Ishikawa (cell line): ENCODE data around the gene PPME1.

Experiments
- CEBPB ChIP-seq: IDR thresholded peaks from 2 replicates; pipeline ENCODE4 v1.6.1; 2012
- CREB1 ChIP-seq: IDR thresholded peaks from 2 replicates; pipeline ENCODE4 v1.6.1; 2012; ENCODE audit warnings: low read depth
- EGR1 ChIP-seq: IDR thresholded peaks from 2 replicates; pipeline ENCODE4 v1.6.1; 2012
- EP300 ChIP-seq: IDR thresholded peaks from 2 replicates; pipeline ENCODE4 v1.6.1; 2012; ENCODE audit warnings: borderline replicate concordance
- FOXM1 ChIP-seq: IDR thresholded peaks from 2 replicates; pipeline ENCODE4 v1.6.1; 2012; ENCODE audit warnings: low read depth, borderline replicate concordance
- MAX ChIP-seq: IDR thresholded peaks from 2 replicates; pipeline ENCODE4 v1.6.1; 2012
- NFIC ChIP-seq: IDR thresholded peaks from 2 replicates; pipeline ENCODE4 v1.6.1; 2012
- RAD21 ChIP-seq: IDR thresholded peaks from 2 replicates; pipeline ENCODE4 v1.6.1; 2012; ENCODE audit warnings: low read depth
- REST ChIP-seq: IDR thresholded peaks from 2 replicates; pipeline ENCODE4 v1.6.1; 2012; ENCODE audit warnings: low read depth, mild to moderate bottlenecking
- TAF1 ChIP-seq: IDR thresholded peaks from 2 replicates; pipeline ENCODE4 v1.6.1; 2012; ENCODE audit warnings: low read depth, mild to moderate bottlenecking
- TCF12 ChIP-seq: IDR thresholded peaks from 2 replicates; pipeline ENCODE4 v1.6.1; 2012; ENCODE audit warnings: low read depth
- TEAD4 ChIP-seq: IDR thresholded peaks from 2 replicates; pipeline ENCODE4 v1.6.1; 2012
- USF1 ChIP-seq: IDR thresholded peaks from 2 replicates; pipeline ENCODE4 v1.6.1; 2012
- YY1 ChIP-seq: IDR thresholded peaks from 2 replicates; pipeline ENCODE4 v1.6.1; 2012; ENCODE audit warnings: low read depth
- ZBTB7A ChIP-seq: IDR thresholded peaks from 2 replicates; pipeline ENCODE4 v1.6.1; 2012; ENCODE audit warnings: low read depth

Gene PPME1

GRCh38 chr11:74253361-74253760 lies 82.3 kb downstream of the PPME1 start:
- no peak for TF ChIP-seq FOXM1
- TF ChIP-seq REST = no peak
- TF ChIP-seq NFIC = no peak
- TF ChIP-seq MAX = no peak
- TF ChIP-seq USF1 = no peak
- no peak for TF ChIP-seq ZBTB7A
- no peak for TF ChIP-seq EP300
- TF ChIP-seq CREB1 = no peak
- no peak for TF ChIP-seq CEBPB
- TF ChIP-seq EGR1 = no peak
- no peak for TF ChIP-seq RAD21
- TF ChIP-seq TCF12 = no peak
- no peak for TF ChIP-seq TEAD4
- TF ChIP-seq TAF1 = no peak
- no peak for TF ChIP-seq YY1

GRCh38 chr11:74255741-74256375 lies 84.8 kb downstream of the PPME1 start:
- TF ChIP-seq ZBTB7A (no peak), RAD21 (peak; percentile 81)

GRCh38 chr11:74256378-74257133 lies 85.5 kb downstream of the PPME1 start:
- no peak for TF ChIP-seq CREB1
- TF ChIP-seq CEBPB = no peak
- TF ChIP-seq TEAD4 = no peak
- TF ChIP-seq YY1 = no peak
- no peak for TF ChIP-seq USF1
- TF ChIP-seq REST = no peak
- no peak for TF ChIP-seq NFIC
- no peak for TF ChIP-seq TCF12
- TF ChIP-seq MAX = no peak
- TF ChIP-seq EGR1 = no peak
- TF ChIP-seq TAF1 = no peak
- TF ChIP-seq EP300 = no peak
- TF ChIP-seq RAD21 = no peak
- no peak for TF ChIP-seq FOXM1
- no peak for TF ChIP-seq ZBTB7A

- TF ChIP-seq TCF12 = no peak
- no peak for TF ChIP-seq TEAD4
These were observed 87.0 kb downstream of the PPME1 start for GRCh38 chr11:74257959-74258553.

GRCh38 chr11:74262725-74263124 lies 91.6 kb downstream of the PPME1 start:
- TF ChIP-seq TEAD4 = no peak
- TF ChIP-seq YY1 = no peak
- TF ChIP-seq EP300 = no peak
- TF ChIP-seq FOXM1 = no peak
- no peak for TF ChIP-seq CREB1
- no peak for TF ChIP-seq REST
- TF ChIP-seq NFIC = no peak
- no peak for TF ChIP-seq MAX
- no peak for TF ChIP-seq TCF12
- TF ChIP-seq ZBTB7A = no peak
- no peak for TF ChIP-seq CEBPB
- no peak for TF ChIP-seq USF1
- no peak for TF ChIP-seq EGR1
- no peak for TF ChIP-seq TAF1
- no peak for TF ChIP-seq RAD21
